Activated effector memory CD4-positive, alpha-beta T cell treated with Interleukin-2 at 50 U/mL for 16 hours (primary cell): ENCODE measurements around the gene CFAP299.
"Not testable (repeated sequence)": the region's sequence is repeated elsewhere in the genome, so short reads cannot be mapped to it uniquely, and the experiment has no call there.

ENCODE experiments used
- DNase-seq: peaks from one replicate; pipeline ENCODE4 v3.0.0-alpha.2; 2020

CFAP299 gene

DNA sequence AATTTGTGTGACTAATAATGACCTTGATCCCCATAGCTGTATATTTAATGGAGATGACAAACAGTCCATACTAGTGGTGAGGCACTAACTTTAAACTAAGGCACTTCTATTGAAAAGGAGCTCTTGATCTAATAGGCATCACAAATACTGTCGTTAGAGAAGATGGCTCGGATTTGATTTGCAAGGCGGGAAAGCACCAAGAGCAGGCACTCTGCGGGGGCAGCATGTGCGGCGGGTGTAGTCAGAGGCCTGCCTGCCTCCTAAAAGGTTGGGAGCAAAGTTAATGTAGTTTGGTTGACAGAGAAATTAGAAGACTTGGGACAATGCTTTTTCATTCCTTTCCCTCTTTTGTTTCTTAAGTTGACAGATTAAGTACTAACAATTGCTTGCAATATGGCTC is 278.8 kb downstream of the CFAP299 start:
- no peak for DNase-seq

DNA sequence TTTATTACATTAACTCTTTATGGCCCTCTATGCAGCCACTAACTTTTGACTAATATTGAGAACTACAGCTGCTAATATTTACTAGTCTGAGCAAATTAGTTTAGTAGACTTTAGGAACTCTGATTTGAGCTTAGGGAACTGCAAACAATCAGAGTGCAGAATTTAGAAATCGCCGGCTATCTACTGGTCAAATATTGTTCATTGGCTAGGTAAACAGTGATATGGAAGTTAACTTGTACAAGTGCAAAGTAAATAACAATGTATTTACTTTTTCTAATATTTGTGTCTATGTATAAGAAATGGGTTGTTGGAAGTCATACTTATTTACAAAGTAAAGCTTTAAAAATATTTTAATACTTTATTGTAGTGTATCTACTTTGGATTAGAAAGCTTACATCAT is 279.6 kb downstream of the CFAP299 start:
- DNase-seq = no peak

DNA sequence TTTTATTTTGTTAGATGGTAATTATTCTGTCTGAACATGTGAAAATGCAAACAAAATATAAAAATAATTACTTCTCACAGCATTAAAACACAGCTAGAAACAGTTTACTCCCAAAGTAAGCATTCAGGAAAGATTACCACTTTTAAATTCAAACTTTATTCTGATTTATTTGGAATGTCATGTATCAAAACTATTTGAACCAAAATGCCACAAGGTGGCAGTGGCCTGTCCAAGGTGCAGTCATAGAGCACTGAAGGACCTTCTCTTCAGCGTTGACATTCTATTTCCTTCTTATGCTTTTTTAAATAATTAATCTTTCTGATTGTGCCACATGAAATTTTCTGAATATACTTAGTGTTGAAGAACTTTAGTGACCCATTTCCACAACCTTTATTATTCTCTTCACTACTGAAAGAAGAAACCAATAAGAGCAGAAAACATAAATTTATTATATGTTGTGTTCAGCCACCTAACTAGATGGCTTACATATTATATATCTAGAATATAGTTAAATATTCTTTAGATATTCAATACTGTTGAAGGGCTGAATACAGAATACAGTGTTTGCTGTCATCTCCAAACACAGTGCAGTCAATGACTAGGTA is 283.6 kb downstream of the CFAP299 start:
- DNase-seq = no peak

DNA sequence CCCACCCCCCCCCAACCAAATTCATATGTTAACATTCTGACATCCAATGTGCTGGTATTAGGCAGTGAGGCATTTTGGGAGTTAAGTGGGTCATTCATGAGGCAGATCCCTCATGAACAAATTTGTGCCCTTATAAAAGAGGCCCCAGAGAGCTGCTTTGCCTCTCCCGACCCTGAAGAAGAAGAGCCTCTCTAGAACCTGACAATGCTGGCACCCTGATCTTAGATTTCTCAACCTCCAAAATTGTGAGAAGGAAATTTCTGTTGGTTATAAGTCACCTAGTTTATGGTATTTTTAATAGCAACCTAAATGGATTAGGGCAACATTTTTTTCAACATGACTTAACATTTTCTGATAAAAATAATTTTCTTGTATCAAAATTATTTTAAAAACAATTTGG is 296.3 kb downstream of the CFAP299 start:
- DNase-seq = no peak

DNA sequence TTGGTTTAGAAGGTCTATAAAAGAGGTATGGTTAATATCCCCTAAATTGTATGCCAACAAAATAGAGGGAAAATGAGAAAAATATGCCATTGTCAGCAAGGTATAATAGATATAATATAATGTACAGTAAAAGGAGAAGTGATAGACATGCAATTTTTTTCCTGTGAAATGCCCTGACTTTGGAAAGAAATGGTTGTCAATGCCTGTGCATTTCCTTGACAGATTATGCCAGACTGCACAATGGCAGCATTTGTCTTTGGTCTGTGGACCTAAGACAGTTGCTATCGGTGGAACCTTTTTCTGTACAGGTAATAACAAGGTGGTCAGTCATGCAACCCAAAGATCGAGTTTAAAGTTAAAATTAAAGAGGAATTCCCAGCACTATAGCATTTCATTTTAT is 301.7 kb downstream of the CFAP299 start:
- no peak for DNase-seq

DNA sequence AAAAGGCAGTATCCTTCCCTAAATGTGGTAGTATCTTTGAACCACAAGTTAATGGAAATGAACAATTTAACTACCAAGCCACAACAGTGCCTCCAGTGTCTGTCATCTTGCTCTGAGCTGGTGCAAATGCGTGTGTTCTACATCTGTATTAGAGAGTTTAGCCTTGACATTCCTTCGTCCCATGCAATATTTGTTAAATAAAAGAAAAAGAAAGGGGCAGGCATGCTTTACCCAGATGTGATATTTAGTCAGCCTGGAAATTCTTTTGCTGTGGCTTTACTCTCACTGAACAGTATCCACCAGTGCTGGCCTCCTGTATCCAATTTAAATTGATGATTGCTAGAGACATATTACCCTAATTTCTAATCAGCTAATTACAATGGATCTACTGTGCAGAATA is 310.5 kb downstream of the CFAP299 start:
- no peak for DNase-seq

DNA sequence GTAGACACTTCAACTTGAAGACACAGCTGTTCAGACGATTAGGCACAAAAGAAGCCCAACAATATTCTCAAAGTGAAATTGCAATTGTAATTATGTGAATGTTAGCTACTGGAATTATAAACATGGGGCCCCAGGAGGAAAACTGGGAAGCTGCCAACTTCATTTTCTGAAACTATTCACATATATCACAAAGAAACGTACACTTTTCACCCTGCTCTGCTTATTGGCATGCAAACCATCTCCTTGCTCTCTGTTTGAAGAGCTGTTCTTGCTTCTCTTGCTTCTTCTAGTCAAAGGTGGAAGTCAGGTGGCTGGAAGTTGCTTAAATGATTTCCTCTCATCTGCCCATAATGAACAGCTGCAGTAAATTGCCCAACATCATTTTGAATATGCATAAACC is 320.1 kb downstream of the CFAP299 start:
- no peak for DNase-seq

DNA sequence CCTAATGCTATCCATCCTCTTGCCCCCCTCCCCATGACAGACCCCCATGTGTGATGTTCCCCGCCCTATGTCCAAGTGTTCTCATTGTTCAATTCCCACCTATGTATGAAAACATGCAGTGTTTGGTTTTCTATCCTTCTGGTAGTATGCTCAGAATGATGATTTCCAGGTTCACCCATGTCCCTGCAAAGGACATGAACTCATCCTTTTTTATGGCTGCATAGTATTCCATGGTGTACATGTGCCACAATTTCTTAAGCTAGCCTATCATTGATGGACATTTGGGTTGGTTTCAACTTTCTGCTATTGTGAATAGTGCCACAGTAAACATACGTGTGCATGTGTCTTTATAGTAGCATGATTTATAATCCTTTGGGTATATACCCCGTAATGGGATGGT is 334.6 kb downstream of the CFAP299 start:
- DNase-seq = not testable (repeated sequence)

DNA sequence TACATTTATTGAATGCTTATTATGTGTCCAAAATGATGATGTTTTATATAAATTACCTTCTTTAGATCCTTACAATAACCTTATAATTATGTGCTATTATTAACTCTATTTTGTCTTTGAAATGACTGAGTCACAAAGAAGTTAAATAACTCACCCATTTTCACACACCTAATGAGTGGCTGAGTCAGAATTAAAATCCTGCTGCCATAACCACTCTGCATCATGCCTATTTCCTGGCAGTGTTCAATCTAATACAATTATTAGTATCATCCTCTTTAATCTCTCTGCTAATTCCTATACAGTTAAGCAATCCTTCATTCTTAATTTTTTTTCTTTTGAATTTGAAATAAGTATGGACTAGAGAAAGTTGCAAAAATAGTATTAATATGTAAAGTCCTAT is 342.9 kb downstream of the CFAP299 start:
- no peak for DNase-seq

DNA sequence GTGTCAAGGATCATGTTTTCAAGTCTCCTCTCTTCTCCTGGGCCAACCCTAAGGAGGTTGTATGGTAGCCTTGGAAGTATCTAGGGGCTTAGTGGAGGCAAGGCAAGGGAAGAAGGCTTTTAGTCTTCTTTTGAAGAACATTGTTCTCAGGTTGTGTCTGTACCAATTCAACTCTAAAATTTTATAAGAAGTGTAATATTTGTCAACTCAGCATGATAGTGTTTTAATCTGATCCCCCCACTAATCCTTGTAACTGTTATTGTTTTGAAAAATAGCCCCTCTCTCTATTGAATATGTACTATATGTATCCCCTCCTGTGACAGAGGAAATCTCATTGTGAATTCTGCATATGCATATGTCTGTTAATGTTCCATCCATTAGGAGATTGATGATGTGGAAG is 345.4 kb downstream of the CFAP299 start:
- DNase-seq = no peak

DNA sequence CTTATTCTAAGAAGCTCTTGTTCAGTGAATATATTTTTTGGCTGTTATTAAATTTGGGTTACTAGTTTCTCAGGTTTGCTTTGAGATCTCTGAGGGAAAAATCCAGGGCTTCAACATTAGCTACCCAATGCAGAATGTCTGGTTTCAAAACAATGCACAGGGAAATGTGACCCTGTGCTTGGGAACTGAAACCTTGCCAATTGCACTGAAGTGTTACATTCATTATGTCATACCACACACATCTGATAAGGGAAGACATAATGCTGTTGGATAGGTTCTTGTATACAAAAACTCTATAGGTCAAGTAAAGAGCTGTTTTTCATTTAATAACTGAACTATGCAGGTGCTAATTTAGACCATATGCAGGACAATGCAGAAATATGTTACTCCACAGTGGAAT is 349.7 kb downstream of the CFAP299 start:
- no peak for DNase-seq

DNA sequence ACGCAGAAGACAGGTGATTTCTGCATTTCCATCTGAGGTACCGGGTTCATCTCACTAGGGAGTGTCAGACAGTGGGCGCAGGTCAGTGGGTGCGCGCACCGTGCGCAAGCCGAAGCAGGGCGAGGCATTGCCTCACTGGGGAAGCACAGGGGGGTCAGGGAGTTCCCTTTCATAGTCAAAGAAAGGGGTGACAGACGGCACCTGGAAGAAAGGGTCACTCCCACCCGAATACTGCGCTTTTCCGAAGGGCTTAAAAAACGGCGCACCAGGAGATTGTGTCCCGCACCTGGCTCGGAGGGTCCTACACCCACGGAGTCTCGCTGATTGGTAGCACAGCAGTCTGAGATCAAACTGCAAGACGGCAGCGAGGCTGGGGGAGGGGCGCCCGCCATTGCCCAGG is 352.2 kb downstream of the CFAP299 start:
- not testable (repeated sequence) for DNase-seq

DNA sequence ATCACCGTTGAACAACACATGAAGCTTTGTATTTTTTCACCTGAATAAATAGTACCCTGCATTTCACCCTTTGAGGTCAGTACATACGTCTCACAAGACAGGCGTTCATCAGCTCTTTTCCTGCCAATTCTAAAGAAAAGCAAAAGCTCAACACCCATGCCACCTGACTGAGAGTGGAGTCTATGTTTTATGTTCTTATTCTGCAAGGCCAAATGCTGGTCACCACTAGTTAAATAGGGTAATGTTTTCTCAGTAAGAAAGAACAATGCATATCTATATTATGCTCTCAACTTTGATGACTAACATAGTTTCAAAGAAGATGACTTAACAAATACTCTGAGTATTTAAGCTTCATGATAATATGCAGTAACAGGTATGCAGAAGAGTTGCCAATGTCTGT is 358.6 kb downstream of the CFAP299 start:
- DNase-seq = no peak

DNA sequence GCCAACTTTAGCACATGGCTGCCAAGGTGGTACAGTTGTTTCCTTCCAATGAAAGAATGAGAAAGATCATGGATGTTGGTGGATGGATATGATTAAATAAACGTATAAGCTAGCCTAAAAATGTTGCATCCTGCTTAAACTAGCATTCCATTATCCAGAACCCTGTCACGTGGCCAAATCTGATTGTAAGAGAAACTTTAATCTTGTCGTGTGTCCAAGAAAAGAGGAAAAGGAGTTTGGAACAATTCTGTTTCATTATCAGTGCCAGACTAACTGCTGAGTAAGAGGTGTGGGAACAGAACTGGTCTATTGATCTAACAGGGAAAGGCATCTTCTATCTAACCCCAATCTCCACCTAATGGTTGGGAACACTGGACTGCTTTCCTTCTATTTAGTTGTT is 369.8 kb downstream of the CFAP299 start:
- no peak for DNase-seq

DNA sequence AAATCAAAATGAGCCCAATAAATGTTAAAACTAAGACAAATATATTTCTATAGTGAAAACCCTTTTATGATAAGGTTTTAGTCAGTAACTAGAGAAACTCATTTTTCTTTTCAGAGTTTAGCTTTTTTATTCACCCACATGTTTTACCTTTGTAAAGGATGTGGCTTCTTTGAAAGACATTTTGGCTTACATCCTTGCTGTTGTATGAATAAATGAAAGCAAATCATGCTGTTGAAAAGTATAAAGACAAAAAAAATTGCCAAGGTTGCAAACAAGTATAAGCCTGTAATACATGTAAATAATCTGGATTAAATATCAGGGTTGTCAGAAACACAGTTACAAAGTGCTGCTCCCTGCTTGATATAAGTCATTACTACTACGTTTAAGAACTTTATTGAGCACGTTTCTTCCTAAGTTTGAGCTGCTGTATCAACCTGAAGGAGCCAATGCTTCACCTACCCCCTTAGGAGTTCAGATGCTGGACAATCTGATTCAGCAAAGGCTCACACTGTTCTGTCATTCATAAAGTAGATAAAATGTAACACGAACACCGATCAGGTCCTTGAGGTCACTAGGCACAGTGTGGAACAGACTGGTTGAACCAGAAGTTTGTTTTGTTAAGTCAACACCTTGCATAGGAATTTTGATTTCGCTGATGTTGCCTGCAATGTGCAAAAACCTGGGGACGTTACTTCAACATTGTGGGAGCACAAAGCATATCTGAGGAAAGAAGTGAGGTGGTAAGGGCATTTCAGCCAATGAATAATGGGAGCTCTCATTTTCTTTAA is 373.7 kb downstream of the CFAP299 start:
- no peak for DNase-seq

DNA sequence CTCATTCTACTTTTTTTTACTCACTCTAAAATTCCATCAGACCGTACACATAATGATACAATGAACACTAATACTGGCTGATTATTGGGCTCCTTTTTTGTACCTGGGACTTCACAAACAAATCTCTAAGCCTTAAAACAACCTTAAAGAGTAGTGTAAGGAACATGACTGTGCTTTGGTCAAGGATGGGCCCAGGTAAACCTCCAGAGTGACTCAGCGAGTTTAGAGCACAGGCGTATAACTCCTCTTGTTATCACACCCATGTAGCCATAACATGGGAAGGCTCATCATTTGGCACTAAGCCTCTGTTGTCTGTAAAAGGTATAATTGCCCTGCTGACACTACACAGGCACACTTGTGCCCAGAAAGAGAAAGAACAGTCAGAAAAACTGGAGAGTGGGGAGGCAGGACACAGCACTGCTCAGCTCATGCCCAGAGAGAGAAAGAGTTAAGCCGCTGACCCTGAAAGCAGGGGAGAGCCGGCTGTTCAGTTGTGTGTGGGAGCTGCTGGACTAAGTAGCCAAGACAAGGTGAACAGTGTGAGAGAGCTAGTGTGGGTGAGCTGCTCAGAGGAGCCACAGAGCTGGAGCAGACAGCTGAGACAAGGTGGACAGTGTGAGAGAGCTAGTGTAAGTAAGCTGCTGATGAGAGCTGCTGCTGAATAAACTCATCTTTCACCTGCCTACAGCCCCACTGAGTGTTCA is 375.4 kb downstream of the CFAP299 start:
- DNase-seq = no peak

DNA sequence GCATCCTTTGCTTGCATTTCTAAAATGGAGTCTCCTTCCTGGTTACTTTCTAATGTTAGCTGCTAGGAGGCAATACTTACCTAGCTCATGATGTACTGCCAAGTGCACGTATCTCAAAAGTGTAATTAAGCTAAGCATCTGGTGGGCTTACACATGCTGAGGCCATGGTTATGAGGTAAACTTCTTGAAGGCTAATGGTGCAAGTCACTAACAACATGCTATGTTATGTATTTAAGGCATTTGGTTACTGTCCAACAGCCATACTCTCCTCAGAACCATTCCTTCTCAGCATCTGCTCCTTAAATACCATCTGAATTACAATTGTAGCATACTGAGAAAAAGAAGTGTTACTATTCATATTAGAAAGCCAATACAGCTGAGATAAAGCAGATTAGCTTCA is 376.4 kb downstream of the CFAP299 start:
- DNase-seq = no peak

DNA sequence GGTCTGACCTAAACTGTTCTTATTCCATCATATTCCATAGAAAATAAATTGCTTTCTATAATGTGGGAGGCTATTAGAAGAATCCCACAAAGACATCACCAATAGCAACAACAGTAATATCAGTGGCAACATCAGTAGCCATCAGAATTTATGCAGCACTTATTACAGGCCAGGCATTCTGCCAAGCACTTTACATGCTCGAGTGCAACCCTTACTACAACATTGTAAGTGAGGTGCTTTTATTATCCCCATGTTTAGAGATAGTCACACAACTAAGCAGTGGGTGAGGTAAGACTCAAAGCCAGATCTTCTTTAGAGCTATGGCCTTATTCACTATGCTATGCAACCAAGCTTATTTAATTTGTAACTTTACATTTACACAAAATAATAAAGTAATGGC is 377.9 kb downstream of the CFAP299 start:
- DNase-seq = no peak

DNA sequence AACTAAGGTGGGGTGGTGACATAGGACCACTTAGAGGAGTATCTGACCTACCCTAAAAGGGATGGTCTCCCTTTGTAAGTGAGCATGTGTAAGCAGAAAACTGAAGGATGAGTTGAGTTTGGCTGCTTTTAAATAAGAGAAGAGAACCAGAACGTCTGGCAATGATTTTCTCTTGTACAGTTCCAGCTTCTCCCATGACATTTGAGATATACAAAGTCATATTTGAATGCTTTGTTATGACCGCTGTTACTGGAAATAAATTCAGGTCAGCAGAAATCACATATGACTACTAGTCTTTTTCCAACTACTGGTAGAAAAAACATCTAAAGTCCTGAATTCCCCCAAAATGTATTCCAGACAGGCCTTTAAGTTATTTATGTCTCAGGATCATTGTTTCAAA is 381.7 kb downstream of the CFAP299 start:
- no peak for DNase-seq

DNA sequence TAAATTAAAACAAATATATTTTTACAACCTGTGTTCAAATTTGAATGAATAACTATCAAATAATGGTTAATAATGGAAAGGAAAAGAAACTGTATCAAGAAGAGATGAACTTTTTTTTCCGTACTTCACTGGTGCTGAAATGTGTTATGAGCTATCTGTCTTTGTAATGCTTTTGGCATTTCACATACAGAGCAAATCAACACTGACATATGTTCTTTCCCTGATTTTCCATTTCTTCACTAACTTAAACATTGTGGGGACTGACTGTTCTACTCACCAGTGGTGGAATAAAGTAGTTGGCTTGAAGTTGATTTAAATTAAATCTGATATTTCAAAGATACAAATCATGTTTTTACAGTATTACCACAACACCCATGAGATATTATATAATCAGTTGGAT is 390.9 kb downstream of the CFAP299 start:
- DNase-seq = no peak

DNA sequence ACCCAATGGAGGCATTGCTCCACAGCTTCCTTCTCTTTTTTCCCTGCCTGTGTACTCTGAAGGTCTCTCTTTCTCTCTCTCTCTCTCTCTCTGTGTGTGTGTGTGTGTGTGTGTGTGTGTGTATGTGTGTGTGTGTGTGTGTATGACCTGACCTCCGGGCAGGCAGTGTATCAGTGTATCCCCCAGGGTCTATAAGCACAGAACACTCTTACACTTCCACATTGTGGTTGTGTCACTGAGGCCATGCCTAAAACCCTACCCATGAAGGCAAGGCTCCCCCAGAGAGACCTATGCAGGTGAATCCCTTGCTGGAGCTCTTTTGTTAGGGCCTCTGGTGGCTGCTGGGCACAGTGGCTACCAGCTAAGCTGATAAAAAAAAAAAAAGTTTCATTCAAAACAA is 394.6 kb downstream of the CFAP299 start:
- DNase-seq = no peak

DNA sequence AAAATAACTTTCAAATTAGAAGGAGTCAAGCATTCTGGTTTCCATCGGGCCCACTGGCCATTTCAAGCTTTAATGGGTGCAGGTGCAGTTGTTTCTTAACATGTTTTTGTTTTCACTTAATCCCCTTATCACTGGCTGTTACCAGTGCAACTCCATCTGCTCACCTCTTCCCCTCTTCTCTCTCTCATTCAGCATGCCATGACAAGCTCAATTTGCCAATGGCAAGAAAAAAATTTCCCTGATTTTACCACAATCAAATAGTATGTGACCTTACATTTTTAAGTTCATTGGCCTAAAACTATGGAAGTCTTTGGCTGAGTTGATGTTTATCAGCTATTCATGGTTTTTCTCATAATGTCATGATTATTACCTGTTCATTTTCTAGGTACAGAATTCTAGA is 395.9 kb downstream of the CFAP299 start:
- no peak for DNase-seq

DNA sequence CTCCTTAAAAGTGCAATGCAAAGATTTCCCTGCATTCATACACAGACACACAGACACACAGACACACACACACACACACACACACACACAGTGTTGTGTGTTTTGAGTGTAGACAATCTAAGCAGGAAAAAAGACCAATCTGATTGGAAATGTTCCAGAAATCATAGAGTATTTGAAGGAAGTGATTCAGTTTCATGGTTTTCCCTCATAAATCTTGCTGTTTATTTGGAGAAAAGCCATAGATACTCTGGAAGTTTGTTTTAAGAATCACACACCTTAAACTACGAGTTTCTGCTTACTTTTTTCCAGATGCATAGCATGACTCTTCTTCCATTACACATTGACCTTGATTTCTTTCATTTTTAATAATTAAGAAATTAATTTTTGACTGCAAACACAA is 396.5 kb downstream of the CFAP299 start:
- no peak for DNase-seq

DNA sequence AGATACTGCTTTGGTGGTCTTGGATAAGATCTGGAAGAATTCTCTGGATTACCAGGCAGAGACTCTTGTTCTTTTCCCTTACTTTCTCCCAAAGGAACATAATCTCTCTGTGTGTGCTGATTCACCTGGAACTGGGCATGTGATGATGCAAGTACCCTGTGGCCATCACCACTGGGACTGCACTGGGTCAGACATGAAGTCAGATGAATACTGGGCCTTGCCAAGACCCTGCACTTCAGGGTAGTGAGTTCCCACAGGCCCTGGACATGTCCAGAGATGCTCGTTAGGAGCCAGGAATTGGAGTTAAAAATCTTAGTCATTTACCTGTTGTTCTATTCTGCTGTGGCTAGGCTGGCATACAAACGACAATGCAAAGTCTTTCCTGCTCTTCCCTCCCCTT is 404.8 kb downstream of the CFAP299 start:
- DNase-seq = no peak
